ENCODE data around the gene RALGPS2.

DNA sequence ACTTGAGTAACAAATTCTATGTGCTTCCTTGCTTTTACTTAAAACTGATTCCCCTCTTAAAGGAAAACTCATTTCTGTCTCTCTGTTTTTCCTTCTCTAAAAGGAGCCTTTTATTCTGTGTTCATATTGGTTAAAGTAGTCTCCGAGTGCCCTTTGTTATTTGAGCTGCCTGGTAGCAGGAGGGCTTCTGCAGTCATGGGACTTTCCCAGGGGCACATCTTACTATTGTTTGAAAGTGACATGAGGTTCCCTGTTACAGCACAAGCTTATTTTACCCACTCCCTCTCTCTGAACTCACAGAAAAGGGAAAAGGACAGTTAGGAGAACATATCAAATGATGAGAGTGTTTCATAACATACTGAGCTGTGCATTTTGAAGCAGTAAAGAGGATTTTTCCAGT is 203.9 kb downstream of the RALGPS2 start:
- no peak for TF ChIP-seq POLR2AphosphoS5 (IDR thresholded peaks at IDR 0.05)
- TF ChIP-seq, protein P1, sequence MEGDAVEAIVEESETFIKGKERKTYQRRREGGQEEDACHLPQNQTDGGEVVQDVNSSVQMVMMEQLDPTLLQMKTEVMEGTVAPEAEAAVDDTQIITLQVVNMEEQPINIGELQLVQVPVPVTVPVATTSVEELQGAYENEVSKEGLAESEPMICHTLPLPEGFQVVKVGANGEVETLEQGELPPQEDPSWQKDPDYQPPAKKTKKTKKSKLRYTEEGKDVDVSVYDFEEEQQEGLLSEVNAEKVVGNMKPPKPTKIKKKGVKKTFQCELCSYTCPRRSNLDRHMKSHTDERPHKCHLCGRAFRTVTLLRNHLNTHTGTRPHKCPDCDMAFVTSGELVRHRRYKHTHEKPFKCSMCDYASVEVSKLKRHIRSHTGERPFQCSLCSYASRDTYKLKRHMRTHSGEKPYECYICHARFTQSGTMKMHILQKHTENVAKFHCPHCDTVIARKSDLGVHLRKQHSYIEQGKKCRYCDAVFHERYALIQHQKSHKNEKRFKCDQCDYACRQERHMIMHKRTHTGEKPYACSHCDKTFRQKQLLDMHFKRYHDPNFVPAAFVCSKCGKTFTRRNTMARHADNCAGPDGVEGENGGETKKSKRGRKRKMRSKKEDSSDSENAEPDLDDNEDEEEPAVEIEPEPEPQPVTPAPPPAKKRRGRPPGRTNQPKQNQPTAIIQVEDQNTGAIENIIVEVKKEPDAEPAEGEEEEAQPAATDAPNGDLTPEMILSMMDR (IDR thresholded peaks at IDR 0.05): no peak

Data from upper lobe of left lung (tissue), 4 donors.